Measurements from ENCODE around the gene TBC1D2. TPM values are rescaled to one million over a fixed set of nuclear protein-coding genes. Genes with fewer than 3 reads are reported as not detected.

TBC1D2 gene
- total RNA-seq, 3 donors from 2014 or later (not counting 1 experiment from before 2014, with no cell fraction given): 5.0 to 8.9 (median 7.0) TPM

GRCh38 chr9:98182069-98182820 lies 73.2 kb downstream of the TBC1D2 start:
- H3K27ac ChIP-seq (ENCODE audit: low read length): no peak overlapping the region
- no peak for TF ChIP-seq CTCF (IDR thresholded peaks at IDR 0.05)
- DNase-seq (no peak), ATAC-seq (no peak)
- no peaks in the 10 kb centered on the region for H3K27me3 ChIP-seq (ENCODE audit: control insufficient read depth, insufficient read depth, low read length)
- H3K9me3 ChIP-seq (ENCODE audit: control insufficient read depth, insufficient read depth, low read length): no peaks in the 10 kb centered on the region
- Mint-ChIP-seq H3K9me3 (no peaks in the 10 kb centered on the region), H3K36me3 (no peaks in the 10 kb centered on the region), H3K27ac (no peak overlapping the region), H3K27me3 (ENCODE audit: low read depth in 2 of 2) (no peaks in the 10 kb centered on the region), H3K4me3 (no peak overlapping the region), H3K4me1 (peaks cover 0 to 4% of the 10 kb centered on the region in 2 donors)
- intact Hi-C loops (cut with micrococcal nuclease): no loop called here
- H3K36me3 ChIP-seq (ENCODE audit: control insufficient read depth, insufficient read depth, low read length): no peaks in the 10 kb centered on the region
- 91% methylated on average over 9 of the region's 9 CpGs for WGBS (ENCODE audit: insufficient coverage)
- H3K4me1 ChIP-seq (ENCODE audit: control insufficient read depth, insufficient read depth, low read length): no peaks in the 10 kb centered on the region
- no peak overlapping the region for H3K4me3 ChIP-seq (ENCODE audit: low read length)

GRCh38 chr9:98181746-98182068 lies 73.7 kb downstream of the TBC1D2 start:
- Histone ChIP-seq H3K9me3 (ENCODE audit: control insufficient read depth, insufficient read depth, low read length) (no peaks in the 10 kb centered on the region), H3K36me3 (ENCODE audit: control insufficient read depth, insufficient read depth, low read length) (no peaks in the 10 kb centered on the region), H3K4me3 (ENCODE audit: low read length) (no peak overlapping the region), H3K27me3 (ENCODE audit: control insufficient read depth, insufficient read depth, low read length) (no peaks in the 10 kb centered on the region), H3K4me1 (ENCODE audit: control insufficient read depth, insufficient read depth, low read length) (no peaks in the 10 kb centered on the region), H3K27ac (ENCODE audit: low read length) (no peak overlapping the region)
- intact Hi-C loops (cut with micrococcal nuclease): no loop called here
- ATAC-seq: no peak
- Mint-ChIP-seq H3K27ac (no peak overlapping the region), H3K4me1 (peaks cover 0 to 4% of the 10 kb centered on the region in 2 donors), H3K4me3 (no peak overlapping the region), H3K27me3 (ENCODE audit: low read depth in 2 of 2) (no peaks in the 10 kb centered on the region), H3K36me3 (no peaks in the 10 kb centered on the region), H3K9me3 (no peaks in the 10 kb centered on the region)
- DNase-seq: no peak
- TF ChIP-seq CTCF (IDR thresholded peaks at IDR 0.05): no peak
- WGBS (ENCODE audit: insufficient coverage): 97% methylated on average over 5 of the region's 5 CpGs

GRCh38 chr9:98180996-98181395 lies 74.5 kb downstream of the TBC1D2 start:
- TF ChIP-seq CTCF (IDR thresholded peaks at IDR 0.05): no peak
- Histone ChIP-seq H3K27ac (ENCODE audit: low read length) (no peak overlapping the region), H3K36me3 (ENCODE audit: control insufficient read depth, insufficient read depth, low read length) (no peaks in the 10 kb centered on the region), H3K9me3 (ENCODE audit: control insufficient read depth, insufficient read depth, low read length) (no peaks in the 10 kb centered on the region), H3K4me3 (ENCODE audit: low read length) (no peak overlapping the region), H3K4me1 (ENCODE audit: control insufficient read depth, insufficient read depth, low read length) (no peaks in the 10 kb centered on the region), H3K27me3 (ENCODE audit: control insufficient read depth, insufficient read depth, low read length) (no peaks in the 10 kb centered on the region)
- DNase-seq (no peak), ATAC-seq (no peak)
- WGBS (ENCODE audit: insufficient coverage): 93% methylated on average over 6 of the region's 6 CpGs
- Mint-ChIP-seq H3K36me3 (no peaks in the 10 kb centered on the region), H3K27ac (no peak overlapping the region), H3K4me1 (peaks cover 0 to 4% of the 10 kb centered on the region in 2 donors), H3K27me3 (ENCODE audit: low read depth in 2 of 2) (no peaks in the 10 kb centered on the region), H3K9me3 (no peaks in the 10 kb centered on the region), H3K4me3 (no peak overlapping the region)
- intact Hi-C loops (cut with micrococcal nuclease): no loop called here
